Esophagus squamous epithelium (tissue), 4 donors: ENCODE data around the gene ZBED1.

Experiments
- POLR2A ChIP-seq, 4 donors: fragments of 450-650 bp; IDR thresholded peaks; one replicate each; pipeline ENCODE4 v1.6.1; 2017; ENCODE audit warnings: antibody characterized with exemption in 4 of 4, mild to moderate bottlenecking in 4 of 4, moderate library complexity in 3 of 4
- TF ChIP-seq, protein P1 (sequence below), 6 experiments: fragments of 450-650 bp in 4 of 6; fragments of 200-600 bp in 2 of 6; sonication (generic) in 2 of 6; IDR thresholded peaks; one replicate each; pipeline ENCODE4 v1.5.1; 2016 to 2019; ENCODE audit warnings: antibody characterized with exemption in 6 of 6, mild to moderate bottlenecking in 4 of 6, moderate library complexity in 4 of 6

DNA sequence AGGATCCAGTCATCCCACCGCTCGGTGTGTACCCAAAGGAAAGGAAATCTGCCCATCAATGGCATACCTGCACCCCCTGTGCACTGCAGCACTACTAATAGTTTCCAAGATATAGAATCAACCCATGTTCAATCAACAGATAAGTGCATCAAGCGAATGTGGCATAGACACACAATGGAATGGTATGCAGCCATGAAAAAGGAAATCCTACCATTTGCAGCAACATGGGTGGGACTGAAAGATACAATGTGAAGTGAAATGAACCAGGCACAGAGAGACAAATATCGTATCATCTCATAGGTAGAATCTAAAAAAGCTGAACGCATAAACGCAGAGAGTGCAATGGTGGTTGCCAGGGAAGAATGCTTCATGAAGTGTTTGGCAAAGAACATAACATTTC is 42.5 kb downstream of the ZBED1 start:
- TF ChIP-seq, protein P1, sequence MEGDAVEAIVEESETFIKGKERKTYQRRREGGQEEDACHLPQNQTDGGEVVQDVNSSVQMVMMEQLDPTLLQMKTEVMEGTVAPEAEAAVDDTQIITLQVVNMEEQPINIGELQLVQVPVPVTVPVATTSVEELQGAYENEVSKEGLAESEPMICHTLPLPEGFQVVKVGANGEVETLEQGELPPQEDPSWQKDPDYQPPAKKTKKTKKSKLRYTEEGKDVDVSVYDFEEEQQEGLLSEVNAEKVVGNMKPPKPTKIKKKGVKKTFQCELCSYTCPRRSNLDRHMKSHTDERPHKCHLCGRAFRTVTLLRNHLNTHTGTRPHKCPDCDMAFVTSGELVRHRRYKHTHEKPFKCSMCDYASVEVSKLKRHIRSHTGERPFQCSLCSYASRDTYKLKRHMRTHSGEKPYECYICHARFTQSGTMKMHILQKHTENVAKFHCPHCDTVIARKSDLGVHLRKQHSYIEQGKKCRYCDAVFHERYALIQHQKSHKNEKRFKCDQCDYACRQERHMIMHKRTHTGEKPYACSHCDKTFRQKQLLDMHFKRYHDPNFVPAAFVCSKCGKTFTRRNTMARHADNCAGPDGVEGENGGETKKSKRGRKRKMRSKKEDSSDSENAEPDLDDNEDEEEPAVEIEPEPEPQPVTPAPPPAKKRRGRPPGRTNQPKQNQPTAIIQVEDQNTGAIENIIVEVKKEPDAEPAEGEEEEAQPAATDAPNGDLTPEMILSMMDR (IDR thresholded peaks at IDR 0.05): no peak
- no peak for TF ChIP-seq POLR2A (IDR thresholded peaks at IDR 0.05)
